IPS-NIHi11 (cell line): ENCODE data around the gene NCAM1.

Experiments
- DNase-seq: peaks from one replicate; pipeline ENCODE4 v3.0.0; 2012; ENCODE audit warnings: mixed read lengths, low spot score

The NCAM1 gene

GRCh38 chr11:112968941-112969713, 7.9 kb downstream of the NCAM1 start:
- no peak for DNase-seq

GRCh38 chr11:112971195-112971594, 10.0 kb downstream of the NCAM1 start:
- no peak for DNase-seq

GRCh38 chr11:112971827-112972226, 10.6 kb downstream of the NCAM1 start:
- no peak for DNase-seq

GRCh38 chr11:112972399-112973145, 11.4 kb downstream of the NCAM1 start:
- DNase-seq: no peak

- DNase-seq: no peak
Observed at GRCh38 chr11:112975051-112975450, 13.8 kb downstream of the NCAM1 start.

GRCh38 chr11:112975493-112975892, 14.3 kb downstream of the NCAM1 start:
- DNase-seq: no peak

GRCh38 chr11:112977755-112978154, 16.5 kb downstream of the NCAM1 start:
- DNase-seq: no peak

- no peak for DNase-seq
Observed at GRCh38 chr11:112983887-112984286, 22.7 kb downstream of the NCAM1 start.

- DNase-seq: no peak
Observed at GRCh38 chr11:112989198-112989597, 28.0 kb downstream of the NCAM1 start.

GRCh38 chr11:112993808-112994207, 32.6 kb downstream of the NCAM1 start:
- DNase-seq: no peak

GRCh38 chr11:112995423-112996090, 34.3 kb downstream of the NCAM1 start:
- no peak for DNase-seq

- no peak for DNase-seq
Observed at GRCh38 chr11:112996994-112997393, 35.8 kb downstream of the NCAM1 start.

- no peak for DNase-seq
Observed at GRCh38 chr11:112997857-112998466, 36.7 kb downstream of the NCAM1 start.

GRCh38 chr11:112999520-112999919, 38.3 kb downstream of the NCAM1 start:
- no peak for DNase-seq

GRCh38 chr11:113001709-113002108, 40.5 kb downstream of the NCAM1 start:
- DNase-seq: no peak

- DNase-seq: no peak
Observed at GRCh38 chr11:113006896-113007445, 45.8 kb downstream of the NCAM1 start.

GRCh38 chr11:113014262-113015097, 53.3 kb downstream of the NCAM1 start:
- no peak for DNase-seq

GRCh38 chr11:113015098-113015455, 53.9 kb downstream of the NCAM1 start:
- no peak for DNase-seq

- DNase-seq: no peak
Observed at GRCh38 chr11:113016905-113017304, 55.7 kb downstream of the NCAM1 start.

GRCh38 chr11:113018913-113019312, 57.7 kb downstream of the NCAM1 start:
- DNase-seq: no peak

GRCh38 chr11:113019711-113020110, 58.5 kb downstream of the NCAM1 start:
- no peak for DNase-seq
